ENCODE measurements around the gene ZRSR2.
"Not testable (repeated sequence)": the region's sequence is repeated elsewhere in the genome, so short reads cannot be mapped to it uniquely, and the experiment has no call there.

ZRSR2 gene

DNA sequence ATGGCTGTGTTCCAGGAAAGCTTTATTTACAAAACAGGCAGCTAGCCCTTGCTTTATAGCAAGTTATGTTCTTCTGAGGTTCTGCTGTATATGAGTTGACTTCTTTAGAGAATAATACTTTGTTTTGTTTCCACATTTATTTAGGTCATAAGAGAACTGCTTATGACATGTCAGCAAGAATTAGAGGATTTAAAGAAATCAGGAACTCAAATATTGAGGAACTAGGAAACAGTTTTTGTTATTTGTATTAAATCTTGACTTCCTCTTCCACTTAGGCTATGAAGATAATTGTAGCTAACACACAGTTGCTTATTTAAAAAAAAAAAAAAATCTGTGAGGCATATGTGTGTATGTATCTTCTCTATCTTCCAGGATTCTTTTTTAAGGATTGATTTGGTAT lies 14.3 kb downstream of the ZRSR2 start:
- DNase-seq (ENCODE audit: low spot score) = no peak

DNA sequence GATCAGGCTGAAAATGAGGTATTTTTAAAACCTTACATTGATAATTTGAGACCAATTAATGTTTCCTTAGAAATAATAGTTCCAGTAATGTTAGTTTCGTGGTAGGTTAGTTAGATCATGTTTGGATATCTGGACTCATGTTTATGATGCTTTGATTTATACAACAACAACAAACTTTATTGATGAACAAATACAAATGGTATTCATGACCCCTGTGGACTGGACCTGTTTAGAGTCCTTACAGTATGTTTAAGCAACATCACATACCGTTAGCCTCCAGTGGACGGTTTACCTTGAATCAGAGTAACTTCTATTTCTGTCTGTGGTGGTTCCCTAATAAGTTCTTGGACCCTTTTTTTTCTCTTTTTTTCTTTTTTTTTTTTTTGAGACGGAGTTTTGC lies 18.0 kb downstream of the ZRSR2 start:
- DNase-seq (ENCODE audit: low spot score) = no peak

DNA sequence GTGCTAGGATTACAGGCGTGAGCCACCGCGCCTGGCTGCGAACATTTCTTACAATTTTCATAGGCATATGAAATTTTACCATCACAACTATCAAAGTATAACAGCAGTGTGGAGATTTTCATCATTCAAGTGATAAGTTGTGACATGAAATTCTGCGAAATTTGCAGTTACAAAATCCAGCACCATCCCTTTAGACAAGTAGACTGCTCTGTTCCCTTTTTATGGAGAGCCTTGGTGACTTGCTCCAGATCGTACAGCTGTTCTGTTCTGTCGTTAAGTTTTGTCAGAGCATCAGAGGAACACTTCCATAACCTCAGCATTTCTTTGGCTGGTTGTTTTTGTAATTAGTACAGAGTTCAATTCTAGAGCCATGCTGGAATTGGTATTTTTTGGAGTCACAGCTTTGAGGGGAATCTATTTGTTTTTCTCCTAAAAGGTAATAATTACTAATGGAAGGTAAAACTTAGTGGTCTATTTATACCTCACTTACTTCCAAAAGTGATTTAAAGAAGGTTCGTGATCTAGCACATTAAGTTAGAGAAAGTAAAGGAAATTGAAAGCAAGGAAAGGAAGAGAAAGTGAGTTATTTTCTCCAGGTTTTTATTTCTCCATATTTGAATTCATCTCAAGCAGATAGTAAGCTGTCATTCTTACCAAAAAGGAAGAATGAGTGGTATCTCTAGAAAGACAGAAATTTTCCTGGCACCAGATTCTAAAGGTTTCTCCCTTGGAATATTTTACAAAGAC lies 22.1 kb downstream of the ZRSR2 start:
- no peak for DNase-seq (ENCODE audit: low spot score)

DNA sequence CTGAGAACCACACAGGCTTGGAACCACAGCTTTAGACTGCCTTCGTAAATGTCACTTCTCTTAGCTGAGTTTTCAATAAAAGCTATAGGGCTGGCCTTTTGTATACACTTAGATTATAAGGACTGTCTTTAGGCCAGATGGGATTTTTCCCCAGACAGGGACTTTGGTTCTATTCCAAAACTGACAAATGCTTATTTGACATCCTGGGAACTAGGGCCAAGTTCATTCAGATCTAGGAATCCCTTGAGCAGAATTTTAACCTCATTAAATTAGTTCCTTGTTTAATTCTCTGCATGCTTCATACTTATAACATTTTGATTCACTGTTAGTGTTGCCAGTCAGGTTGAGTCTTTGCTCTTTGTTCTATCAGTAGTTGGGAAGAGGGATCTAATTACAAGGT lies 23.1 kb downstream of the ZRSR2 start:
- DNase-seq (ENCODE audit: low spot score) = no peak

DNA sequence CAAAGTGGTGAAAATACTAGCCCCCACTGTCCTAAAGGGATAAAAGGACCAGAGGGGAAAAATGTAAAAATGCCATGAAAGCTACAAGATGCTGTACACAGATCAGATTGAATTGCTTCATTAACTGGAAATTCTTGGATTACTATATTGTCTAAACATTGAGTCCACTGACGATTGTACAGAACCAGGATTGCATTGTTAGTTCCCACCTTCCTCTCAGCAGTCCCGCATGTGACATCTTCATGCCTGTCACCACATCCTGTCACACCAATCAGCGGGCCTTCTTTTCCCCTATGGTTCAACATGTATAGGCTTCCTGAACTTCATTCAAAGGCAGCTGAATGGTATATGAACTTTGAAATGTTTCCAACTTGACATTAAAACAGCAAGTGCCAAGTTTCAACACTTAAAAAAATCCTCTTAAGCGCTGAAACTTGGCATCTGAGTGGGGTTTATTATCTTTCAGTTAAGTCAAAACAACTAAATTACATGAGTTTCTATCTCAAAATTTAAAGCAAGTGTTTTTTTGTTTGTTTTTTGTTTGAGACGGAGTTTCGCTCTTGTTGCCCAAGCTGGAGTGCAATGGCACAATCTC lies 24.6 kb downstream of the ZRSR2 start:
- no peak for DNase-seq (ENCODE audit: low spot score)

DNA sequence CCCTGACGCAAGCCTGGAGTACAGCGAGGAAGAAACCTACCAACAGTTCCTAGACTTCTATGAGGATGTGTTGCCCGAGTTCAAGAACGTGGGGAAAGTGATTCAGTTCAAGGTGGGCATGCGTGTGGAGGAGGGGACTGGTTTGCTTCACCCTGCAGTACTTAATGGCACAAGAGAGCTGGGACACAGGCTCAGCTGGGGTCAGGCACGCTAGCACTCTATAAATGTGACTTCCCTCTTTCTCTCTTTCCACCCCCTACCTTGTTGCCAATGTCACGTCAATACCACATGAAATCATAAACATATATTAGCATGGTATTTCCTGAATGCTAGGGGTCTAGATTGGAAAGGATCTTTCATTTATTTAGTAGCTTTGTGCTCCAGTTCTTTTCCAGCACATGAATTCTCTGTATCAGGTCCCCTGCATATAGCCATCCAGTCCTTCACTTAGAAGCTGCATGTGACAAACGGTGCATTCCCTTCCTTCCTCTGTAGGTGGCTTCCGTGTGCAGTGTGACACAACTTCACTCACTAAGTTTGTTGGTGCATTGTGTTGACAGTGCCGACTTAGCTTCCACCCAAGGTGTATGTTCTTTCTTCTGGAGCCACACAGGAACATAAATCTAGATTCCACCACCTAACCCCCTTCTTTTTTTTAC lies 25.6 kb downstream of the ZRSR2 start:
- no peak for DNase-seq (ENCODE audit: low spot score)

DNA sequence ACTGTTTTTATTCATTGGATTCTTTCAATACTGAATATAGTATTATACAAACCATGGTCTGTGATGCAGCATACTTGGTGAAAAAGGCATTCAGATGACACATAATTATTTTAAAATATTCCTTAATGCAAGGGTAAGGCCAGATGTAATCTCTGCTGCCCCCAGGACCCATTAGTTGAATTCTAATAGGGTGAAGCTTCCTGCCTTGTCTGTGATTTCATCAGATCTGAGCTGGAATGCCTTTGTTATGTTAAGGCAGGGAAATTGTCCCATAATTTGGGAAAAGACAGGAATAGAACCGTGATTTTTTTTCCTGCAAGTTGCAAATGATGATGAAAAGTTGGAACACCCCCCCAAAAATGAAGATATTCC lies 26.1 kb downstream of the ZRSR2 start:
- DNase-seq (ENCODE audit: low spot score) = no peak

DNA sequence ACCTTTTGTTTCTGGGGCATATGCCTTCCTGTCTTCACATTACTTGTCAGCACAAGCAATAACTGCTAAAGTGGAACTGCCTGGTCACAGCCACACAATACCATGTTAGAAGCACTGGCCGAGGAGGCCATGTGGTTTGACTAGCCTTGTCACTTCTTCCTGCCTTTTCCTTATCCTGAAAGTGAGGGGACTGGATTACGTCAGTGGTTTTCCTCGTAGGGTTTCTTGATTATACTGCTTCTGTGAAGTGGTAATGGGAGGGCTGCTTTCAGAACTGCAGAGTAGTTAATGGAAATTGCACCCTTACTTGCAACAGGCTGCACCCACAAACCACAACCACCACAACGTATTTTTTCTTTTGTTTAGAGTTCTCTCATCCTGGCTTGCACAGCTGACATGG lies 26.6 kb downstream of the ZRSR2 start:
- DNase-seq (ENCODE audit: low spot score) = no peak

DNA sequence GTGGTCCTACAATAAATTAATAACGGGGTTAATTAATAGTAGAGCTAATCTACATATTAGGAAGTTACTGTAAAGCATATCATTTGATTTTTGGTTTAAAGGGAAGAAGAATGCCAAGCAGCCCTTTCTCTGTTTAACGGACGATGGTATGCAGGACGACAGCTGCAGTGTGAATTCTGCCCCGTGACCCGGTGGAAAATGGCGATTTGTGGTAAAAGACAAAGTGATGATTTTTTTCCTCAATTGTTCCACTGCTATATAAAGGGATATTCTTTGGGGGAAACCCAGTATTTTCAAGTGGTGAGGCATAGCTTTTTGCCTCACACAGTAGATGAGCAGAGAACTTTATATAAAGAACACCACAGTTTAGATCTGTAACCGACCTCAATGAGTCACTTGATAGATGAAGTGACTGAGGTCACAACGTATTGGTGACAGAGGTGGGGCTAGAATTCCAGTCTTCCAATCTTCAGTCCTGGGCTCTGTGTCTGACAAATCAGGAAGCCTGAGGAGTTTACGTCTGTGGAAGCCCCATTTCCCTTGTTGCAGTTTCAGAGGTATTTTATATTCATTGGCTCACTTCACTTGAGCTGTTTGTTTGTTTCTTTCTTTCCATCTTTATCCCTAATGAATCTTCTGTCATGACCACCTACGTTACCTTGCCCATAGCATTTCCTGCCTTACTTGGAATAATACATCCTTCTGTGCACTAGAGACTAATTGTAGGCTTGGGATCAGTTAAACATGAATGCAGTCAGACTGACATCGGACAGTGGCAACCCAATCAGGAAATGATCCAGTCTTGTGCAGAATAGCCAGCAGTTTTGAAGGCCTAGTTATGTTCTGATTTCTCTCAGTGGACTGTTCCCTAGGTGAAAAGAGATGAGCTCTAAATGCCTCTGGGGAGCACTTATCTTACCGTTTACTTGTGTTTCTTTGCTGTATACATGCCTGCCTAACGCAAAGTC lies 30.1 kb downstream of the ZRSR2 start:
- no peak for DNase-seq (ENCODE audit: low spot score)

DNA sequence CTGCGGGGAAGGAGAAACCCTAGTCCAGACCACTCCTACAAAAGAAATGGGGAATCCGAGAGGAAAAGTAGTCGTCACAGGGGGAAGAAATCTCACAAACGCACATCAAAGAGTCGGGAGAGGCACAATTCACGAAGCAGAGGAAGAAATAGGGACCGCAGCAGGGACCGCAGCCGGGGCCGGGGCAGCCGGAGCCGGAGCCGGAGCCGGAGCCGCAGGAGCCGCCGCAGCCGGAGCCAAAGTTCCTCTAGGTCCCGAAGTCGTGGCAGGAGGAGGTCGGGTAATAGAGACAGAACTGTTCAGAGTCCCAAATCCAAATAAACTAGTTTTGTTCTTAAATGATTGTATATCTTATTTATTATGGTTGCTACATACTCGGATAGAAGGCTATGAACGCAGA lies 32.6 kb downstream of the ZRSR2 start:
- no peak for DNase-seq (ENCODE audit: low spot score)

DNA sequence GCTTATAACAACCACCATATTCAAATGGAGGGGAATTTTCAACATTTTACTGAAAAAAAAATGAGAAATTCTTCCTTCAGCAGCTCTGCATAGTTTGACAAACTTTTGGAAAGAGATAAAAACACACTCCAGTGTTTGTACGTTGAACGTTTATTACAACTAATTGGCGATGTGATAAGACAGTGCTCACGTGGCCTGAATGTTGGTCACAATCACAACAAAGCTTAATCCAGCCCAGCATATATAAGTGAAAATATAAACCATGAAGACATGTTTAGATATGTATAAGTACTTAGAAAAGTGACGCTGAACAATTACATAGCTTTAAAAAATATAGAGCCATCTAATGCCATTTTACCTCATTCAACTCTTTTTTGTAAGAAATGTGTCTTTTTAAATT lies 35.7 kb downstream of the ZRSR2 start:
- no peak for DNase-seq (ENCODE audit: low spot score)

DNA sequence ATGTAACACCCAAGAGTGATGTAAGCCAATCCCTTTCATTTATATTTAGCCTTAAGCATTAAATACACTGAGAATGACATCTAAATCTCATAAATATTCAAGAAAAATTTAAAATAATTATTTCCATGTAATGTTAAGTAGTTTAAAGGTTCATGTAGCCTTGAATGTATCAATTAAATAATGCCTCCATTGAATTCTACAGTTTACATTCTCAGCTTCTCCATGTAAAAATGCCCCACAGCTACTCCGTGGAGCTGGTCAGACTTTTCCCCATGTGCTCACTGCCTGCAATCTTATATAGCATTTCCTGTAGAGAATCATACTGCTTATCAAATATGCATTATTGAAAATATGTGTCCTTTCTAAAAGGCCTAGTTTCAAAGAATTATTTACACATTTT lies 38.9 kb downstream of the ZRSR2 start:
- DNase-seq (ENCODE audit: low spot score) = no peak

DNA sequence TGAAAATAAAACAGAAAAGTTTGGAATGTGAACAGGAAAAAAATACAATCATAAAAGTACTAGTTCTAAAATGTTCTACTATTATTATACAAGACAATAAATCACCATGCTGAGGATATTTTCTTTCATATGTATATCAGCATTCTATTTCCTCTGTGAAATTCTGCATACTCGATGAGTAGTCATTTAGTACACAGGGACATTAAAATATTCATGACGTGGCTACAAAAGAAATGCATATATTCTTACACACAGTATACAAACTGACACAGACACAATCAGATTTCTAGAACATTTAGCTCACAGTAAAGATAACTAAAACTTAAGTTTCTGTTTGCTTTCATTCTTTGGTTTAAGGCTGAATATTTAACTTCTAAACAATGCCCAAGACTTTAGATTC lies 41.1 kb downstream of the ZRSR2 start:
- DNase-seq (ENCODE audit: low spot score) = not testable (repeated sequence)

DNA sequence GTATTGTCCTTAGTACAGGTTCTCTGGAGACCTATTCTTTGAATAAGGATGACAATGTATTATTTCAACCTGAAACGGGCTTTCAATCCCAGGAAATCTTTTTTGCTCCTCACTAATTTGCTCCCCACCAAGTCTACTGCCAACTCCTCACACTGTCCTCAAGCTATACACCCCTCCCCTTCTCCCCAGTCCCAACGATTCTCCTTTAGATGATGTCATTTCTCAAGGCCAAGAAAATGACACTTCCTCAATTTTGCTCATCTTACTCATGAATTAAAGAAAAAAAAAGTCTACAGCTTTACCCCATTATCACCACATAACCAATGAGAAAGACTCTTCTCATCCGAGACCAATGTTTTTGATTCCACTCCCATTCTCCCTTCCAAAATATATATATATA lies 43.8 kb downstream of the ZRSR2 start:
- no peak for DNase-seq (ENCODE audit: low spot score)

DNA sequence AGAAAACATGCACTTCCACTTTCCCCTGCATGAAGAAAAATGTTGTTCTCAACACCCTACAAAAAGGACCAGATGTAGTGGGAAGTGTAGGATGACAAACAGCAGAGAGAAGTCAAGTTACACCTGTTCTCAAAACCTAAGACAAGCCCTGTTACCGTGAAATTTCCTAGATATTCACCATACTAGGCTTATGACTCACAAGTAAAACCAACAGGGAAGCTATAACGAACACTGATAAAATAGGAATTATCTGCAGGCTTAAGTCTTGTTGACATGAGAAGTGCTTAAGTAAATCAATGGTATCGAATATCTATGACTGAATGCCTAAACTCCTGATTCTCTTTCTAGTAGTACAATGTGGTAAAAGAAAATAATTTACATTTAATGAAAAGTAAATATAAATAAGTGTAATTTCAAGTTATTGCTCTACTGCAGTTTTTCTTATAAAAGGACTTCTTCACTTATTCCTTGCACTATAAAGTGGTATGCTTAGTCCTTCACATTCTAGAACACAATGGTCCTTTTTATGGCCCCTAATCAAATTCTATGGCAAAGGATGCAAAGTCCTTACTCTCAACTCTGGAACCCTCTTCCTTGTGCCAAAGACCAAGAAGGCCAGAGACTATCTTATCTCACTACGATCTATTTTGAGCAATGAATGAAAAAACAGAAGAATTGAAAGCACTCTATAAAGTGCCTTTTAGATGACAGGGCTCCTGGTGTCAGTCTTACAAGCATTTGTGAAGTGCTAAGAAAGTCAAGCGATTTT lies 44.7 kb downstream of the ZRSR2 start:
- DNase-seq (ENCODE audit: low spot score) = no peak

DNA sequence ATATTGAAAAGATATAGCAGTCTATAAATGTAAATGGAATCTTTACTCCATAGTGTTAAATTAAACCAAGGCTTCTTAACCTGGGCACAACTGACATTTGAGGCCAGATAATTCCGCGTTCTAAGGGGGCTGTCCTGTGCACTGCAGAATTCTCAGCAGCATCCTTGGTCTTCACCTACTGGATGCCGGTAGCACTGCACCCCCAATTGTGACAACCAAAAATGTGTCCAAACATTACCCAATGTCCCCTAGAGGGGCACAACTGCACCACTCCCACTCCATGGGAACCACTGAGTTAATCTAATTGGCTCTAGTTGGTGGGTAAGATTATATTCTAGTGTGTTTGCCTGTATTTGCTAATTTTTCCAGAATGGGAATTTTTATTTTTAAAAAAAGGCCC lies 47.7 kb downstream of the ZRSR2 start:
- no peak for DNase-seq (ENCODE audit: low spot score)

DNA sequence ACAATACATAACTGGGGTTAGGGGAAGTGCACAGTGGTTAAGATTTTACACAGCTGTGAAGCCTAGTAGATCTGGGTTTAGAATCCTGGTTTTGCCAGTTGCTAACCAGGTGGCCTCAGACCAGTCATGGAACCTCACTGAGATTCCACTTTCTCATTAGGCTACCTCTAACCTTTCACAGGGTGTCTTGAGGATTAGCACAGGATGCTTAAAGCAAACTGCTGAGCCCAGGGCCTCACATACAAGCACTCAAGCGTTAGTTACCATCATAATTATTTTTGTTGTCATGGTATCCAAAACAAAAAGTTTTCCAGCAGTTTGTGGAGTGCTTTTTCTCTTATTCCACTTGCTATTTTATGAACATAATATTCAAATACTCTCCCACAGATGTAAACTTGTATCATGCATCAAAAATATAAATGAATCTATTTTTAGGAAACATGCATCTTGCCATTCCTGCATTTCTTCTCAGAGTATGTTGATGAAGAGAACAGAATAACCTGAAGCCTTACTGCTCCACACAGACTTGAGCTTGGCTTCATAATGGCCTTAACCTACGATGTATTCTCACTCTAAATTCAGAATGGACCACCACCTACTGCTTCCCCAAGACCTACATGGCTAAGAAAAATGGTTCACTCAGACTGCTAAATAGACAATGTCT lies 51.7 kb downstream of the ZRSR2 start:
- no peak for DNase-seq (ENCODE audit: low spot score)

DNA sequence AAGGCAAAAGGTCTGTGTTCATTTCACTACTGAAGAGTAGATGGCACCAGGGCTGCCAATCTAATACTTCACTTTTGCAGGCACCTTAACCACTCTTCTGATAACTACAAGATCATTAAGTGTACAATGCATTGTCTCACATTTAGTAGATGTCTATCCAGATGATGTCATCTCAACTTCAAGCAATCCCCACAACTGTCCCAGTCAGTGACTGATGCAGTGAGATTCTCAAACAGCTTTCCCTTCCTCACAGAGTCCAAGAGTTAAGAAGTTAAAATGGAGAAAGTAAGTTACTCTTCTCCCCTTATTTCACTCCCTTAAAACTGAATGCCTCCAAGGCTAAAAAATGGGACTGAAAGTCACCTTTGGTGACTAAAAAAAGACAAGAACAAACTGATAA lies 53.7 kb downstream of the ZRSR2 start:
- DNase-seq (ENCODE audit: low spot score) = no peak

DNA sequence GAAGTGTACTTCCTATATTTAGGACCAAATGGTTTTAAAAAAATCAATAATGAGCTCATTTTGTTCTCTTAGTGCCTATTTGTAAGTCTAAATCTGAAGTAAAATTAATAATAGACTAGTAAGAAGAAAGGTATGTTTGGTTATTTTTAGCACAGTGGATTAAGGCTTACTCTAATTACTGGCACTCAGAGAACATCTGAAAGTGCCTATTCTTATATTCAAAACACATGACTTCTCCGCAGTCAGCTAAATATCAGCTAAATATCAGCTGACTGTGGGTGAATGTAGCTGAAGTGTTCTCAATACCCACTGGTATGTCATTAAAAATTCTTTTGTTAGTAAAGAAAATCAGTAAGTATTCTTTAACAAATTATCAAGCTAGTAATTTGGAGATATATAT lies 58.3 kb downstream of the ZRSR2 start:
- DNase-seq (ENCODE audit: low spot score) = no peak

DNA sequence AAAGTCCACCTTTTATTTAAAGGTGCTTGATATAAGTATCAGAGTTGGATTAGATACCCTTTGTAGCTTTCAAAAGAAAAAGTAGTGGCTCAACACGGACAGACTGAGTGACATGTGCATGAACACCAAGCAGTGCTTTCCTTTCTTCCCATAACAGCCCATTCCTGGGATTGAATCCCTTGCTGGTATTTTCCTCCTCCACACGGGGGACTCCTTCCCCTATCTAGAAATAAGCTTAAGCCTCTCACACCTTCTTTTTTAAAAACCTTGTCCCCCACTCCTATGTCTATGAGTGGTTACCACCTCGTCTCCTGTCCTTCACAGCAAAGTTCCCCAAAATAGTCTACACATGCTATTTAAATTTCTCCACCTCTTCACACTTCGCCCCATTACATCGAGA lies 59.3 kb downstream of the ZRSR2 start:
- no peak for DNase-seq (ENCODE audit: low spot score)

DNA sequence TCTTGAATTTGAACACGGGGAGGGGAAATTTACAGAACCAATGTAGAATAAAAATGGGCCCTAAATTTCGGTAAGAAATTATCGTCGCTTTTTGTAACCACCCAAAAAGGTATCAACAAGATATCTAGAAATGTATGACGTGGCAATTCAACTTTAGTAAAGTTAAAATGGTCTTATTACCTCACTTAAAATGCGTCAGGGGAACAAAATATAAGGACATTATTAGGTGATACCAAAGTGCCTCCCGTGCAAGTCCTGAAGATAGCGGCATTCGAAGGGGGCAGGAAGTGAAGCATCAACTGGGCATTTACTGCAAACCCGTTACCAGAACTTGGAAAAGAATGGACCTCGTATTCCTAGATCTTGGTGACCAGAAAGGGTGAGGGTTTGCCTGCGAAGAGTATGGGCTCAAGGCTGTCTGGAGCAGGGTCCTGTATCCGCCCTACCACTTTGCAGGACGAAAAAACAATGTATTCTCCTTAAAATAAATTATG lies 63.3 kb downstream of the ZRSR2 start:
- DNase-seq (ENCODE audit: low spot score) = no peak

Data from HuH-7.5 (cell line).